ENCODE results near the gene MYT1.

- TF ChIP-seq CTCF (IDR thresholded peaks at IDR 0.05): no peak
- no peak for TF ChIP-seq IRF2 (CRISPR knock-in tag; IDR thresholded peaks at IDR 0.05; ENCODE audit: borderline replicate concordance, low read depth)
- no peak for TF ChIP-seq FOXJ3 (CRISPR knock-in tag; IDR thresholded peaks at IDR 0.05; ENCODE audit: borderline replicate concordance)
- no peak for TF ChIP-seq FOXP1 (CRISPR knock-in tag; IDR thresholded peaks at IDR 0.05; ENCODE audit: borderline replicate concordance)
- no peak for TF ChIP-seq ZBTB21 (CRISPR knock-in tag; IDR thresholded peaks at IDR 0.05; ENCODE audit: borderline replicate concordance)
- TF ChIP-seq CREM (CRISPR knock-in tag; IDR thresholded peaks at IDR 0.05): no peak
- TF ChIP-seq SP1 (CRISPR knock-in tag; conservative IDR thresholded peaks at IDR 0.05): no peak
- TF ChIP-seq IRF1 (CRISPR knock-in tag; IDR thresholded peaks at IDR 0.05): no peak
- TF ChIP-seq ZBTB43 (CRISPR knock-in tag; IDR thresholded peaks at IDR 0.05): no peak
- TF ChIP-seq GABPB1 (CRISPR knock-in tag; IDR thresholded peaks at IDR 0.05): no peak
- no peak for TF ChIP-seq ELF4 (CRISPR knock-in tag; IDR thresholded peaks at IDR 0.05; ENCODE audit: low read depth)
- TF ChIP-seq USF1 (CRISPR knock-in tag; IDR thresholded peaks at IDR 0.05): no peak
- TF ChIP-seq MAX (CRISPR knock-in tag; IDR thresholded peaks at IDR 0.05): no peak
Observed at GRCh38 chr20:64143018-64143801, 21.0 kb upstream of the MYT1 start.
